HG02840 (cell line): Measurements from ENCODE around the gene ADCY5.

ENCODE experiments used
- ATAC-seq: cut with Tn5 transposase; IDR thresholded peaks from one replicate; pipeline ENCODE4 v1.9.1; 2021; ENCODE audit warnings: mild to moderate bottlenecking, moderate library complexity, moderate number of reproducible peaks; ENCODE audit not compliant: unreplicated experiment, low FRiP score

The ADCY5 gene

GRCh38 chr3:123295171-123295900, 153.6 kb downstream of the ADCY5 start:
- ATAC-seq: no peak

GRCh38 chr3:123294296-123294938, 154.5 kb downstream of the ADCY5 start:
- ATAC-seq: no peak

- no peak for ATAC-seq
Observed at GRCh38 chr3:123292321-123293310, 156.3 kb downstream of the ADCY5 start.

GRCh38 chr3:123291404-123291803, 157.5 kb downstream of the ADCY5 start:
- ATAC-seq: no peak

GRCh38 chr3:123290962-123291361, 157.9 kb downstream of the ADCY5 start:
- no peak for ATAC-seq

GRCh38 chr3:123290107-123290930, 158.6 kb downstream of the ADCY5 start:
- ATAC-seq: no peak

GRCh38 chr3:123289391-123290106, 159.3 kb downstream of the ADCY5 start:
- no peak for ATAC-seq

- no peak for ATAC-seq
Observed at GRCh38 chr3:123287962-123288302, 161.0 kb downstream of the ADCY5 start.

GRCh38 chr3:123287051-123287961, 161.6 kb downstream of the ADCY5 start:
- ATAC-seq: no peak

- no peak for ATAC-seq
Observed at GRCh38 chr3:123286308-123287023, 162.4 kb downstream of the ADCY5 start.

- ATAC-seq: no peak
Observed at GRCh38 chr3:123285931-123286307, 163.0 kb downstream of the ADCY5 start.

GRCh38 chr3:123285479-123285878, 163.4 kb downstream of the ADCY5 start:
- no peak for ATAC-seq

- ATAC-seq: no peak
Observed at GRCh38 chr3:123285066-123285465, 163.8 kb downstream of the ADCY5 start.

- no peak for ATAC-seq
Observed at GRCh38 chr3:123284399-123285010, 164.4 kb downstream of the ADCY5 start.

- no peak for ATAC-seq
Observed at GRCh38 chr3:123283657-123284398, 165.1 kb downstream of the ADCY5 start.

- no peak for ATAC-seq
Observed at GRCh38 chr3:123283074-123283473, 165.8 kb downstream of the ADCY5 start.

- no peak for ATAC-seq
Observed at GRCh38 chr3:123282461-123282860, 166.4 kb downstream of the ADCY5 start.
